Loucy (cell line): ENCODE data around the gene C2CD3.

Experiments
- H2AFZ ChIP-seq: fragments of 200-600 bp; sonication (generic); 2 replicates; pipeline ENCODE4 v1.6.0; 2016; ENCODE audit warnings: antibody characterized with exemption, mild to moderate bottlenecking, low read length, moderate library complexity
- H3F3A ChIP-seq: fragments of 200-600 bp; 2 replicates; pipeline ENCODE4 v1.6.0; 2016; ENCODE audit warnings: antibody characterized with exemption, low read depth, mild to moderate bottlenecking
- H3K27me3 ChIP-seq: fragments of 200-600 bp; sonication (generic); 2 replicates; pipeline ENCODE4 v1.6.1; 2014; ENCODE audit warnings: low read length, mild to moderate bottlenecking; ENCODE audit not compliant: insufficient read depth, poor library complexity, severe bottlenecking
- H3K36me3 ChIP-seq: fragments of 200-600 bp; sonication (generic); 2 replicates; pipeline ENCODE4 v1.6.1; 2016; ENCODE audit warnings: low read length; ENCODE audit not compliant: insufficient read depth
- H3K4me1 ChIP-seq: fragments of 200-600 bp; sonication (generic); 2 replicates; pipeline ENCODE4 v1.5.1; 2014; ENCODE audit warnings: low read length, mild to moderate bottlenecking; ENCODE audit not compliant: insufficient read depth, poor library complexity, severe bottlenecking
- H3K4me2 ChIP-seq: fragments of 200-600 bp; sonication (generic); 2 replicates; pipeline ENCODE4 v1.6.0; 2014; ENCODE audit warnings: antibody characterized with exemption, low read length, low read depth, mild to moderate bottlenecking; ENCODE audit not compliant: poor library complexity, severe bottlenecking
- H3K4me3 ChIP-seq: fragments of 200-600 bp; sonication (generic); 2 replicates; pipeline ENCODE4 v1.5.1; 2014; ENCODE audit warnings: low read length, mild to moderate bottlenecking, mixed read lengths; ENCODE audit not compliant: poor library complexity, severe bottlenecking
- H3K79me2 ChIP-seq: fragments of 200-600 bp; sonication (generic); 2 replicates; pipeline ENCODE4 v1.6.1; 2014; ENCODE audit warnings: low read length; ENCODE audit not compliant: insufficient read depth
- H3K9ac ChIP-seq: fragments of 200-600 bp; sonication (generic); 2 replicates; pipeline ENCODE4 v1.6.0; 2014; ENCODE audit warnings: mild to moderate bottlenecking, low read depth, low read length, moderate library complexity; ENCODE audit not compliant: poor library complexity, severe bottlenecking
- H3K9me2 ChIP-seq: fragments of 200-600 bp; sonication (generic); replicated peaks from 2 replicates; pipeline ENCODE4 v1.6.1; 2016; ENCODE audit warnings: low read depth, low read length, mixed read lengths
- H3K9me3 ChIP-seq: fragments of 200-600 bp; sonication (generic); 2 replicates; pipeline ENCODE4 v1.6.1; 2014; ENCODE audit warnings: mild to moderate bottlenecking, antibody characterized with exemption, low read length, low read depth; ENCODE audit not compliant: insufficient read depth
- H4K20me1 ChIP-seq: fragments of 200-600 bp; sonication (generic); 2 replicates; pipeline ENCODE4 v1.6.0; 2014; ENCODE audit warnings: antibody characterized with exemption, low read length, mild to moderate bottlenecking; ENCODE audit not compliant: insufficient read depth, poor library complexity, severe bottlenecking
- EZH2phosphoT487 ChIP-seq: fragments of 200-600 bp; IDR thresholded peaks from 2 replicates; pipeline ENCODE4 v1.6.1; 2018; ENCODE audit warnings: antibody characterized with exemption, mild to moderate bottlenecking, moderate library complexity, borderline replicate concordance
- TF ChIP-seq, protein P1 (sequence below): fragments of 200-600 bp; sonication (generic); conservative IDR thresholded peaks from 2 replicates; pipeline ENCODE4 v1.5.1; 2014; ENCODE audit warnings: mild to moderate bottlenecking, antibody characterized with exemption, low read length

C2CD3 gene

GRCh38 chr11:73968356-73968966, 202.3 kb downstream of the C2CD3 start:
- H3K4me2 ChIP-seq, result no peak overlapping the region
- H3F3A ChIP-seq, result no peaks in the 10 kb centered on the region
- H3K4me3 ChIP-seq, result no peak overlapping the region
- no peaks in the 10 kb centered on the region for H4K20me1 ChIP-seq
- no peaks in the 10 kb centered on the region for H3K27me3 ChIP-seq
- no peak overlapping the region for H3K9ac ChIP-seq
- peaks cover 13% of the 10 kb centered on the region for H3K4me1 ChIP-seq
- no peaks in the 10 kb centered on the region for H3K9me3 ChIP-seq
- no peaks in the 10 kb centered on the region for H3K36me3 ChIP-seq
- H3K79me2 ChIP-seq, result no peaks in the 10 kb centered on the region
- TF ChIP-seq, protein P1, sequence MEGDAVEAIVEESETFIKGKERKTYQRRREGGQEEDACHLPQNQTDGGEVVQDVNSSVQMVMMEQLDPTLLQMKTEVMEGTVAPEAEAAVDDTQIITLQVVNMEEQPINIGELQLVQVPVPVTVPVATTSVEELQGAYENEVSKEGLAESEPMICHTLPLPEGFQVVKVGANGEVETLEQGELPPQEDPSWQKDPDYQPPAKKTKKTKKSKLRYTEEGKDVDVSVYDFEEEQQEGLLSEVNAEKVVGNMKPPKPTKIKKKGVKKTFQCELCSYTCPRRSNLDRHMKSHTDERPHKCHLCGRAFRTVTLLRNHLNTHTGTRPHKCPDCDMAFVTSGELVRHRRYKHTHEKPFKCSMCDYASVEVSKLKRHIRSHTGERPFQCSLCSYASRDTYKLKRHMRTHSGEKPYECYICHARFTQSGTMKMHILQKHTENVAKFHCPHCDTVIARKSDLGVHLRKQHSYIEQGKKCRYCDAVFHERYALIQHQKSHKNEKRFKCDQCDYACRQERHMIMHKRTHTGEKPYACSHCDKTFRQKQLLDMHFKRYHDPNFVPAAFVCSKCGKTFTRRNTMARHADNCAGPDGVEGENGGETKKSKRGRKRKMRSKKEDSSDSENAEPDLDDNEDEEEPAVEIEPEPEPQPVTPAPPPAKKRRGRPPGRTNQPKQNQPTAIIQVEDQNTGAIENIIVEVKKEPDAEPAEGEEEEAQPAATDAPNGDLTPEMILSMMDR, result no peak
- TF ChIP-seq EZH2phosphoT487, result no peak
- no peaks in the 10 kb centered on the region for H3K9me2 ChIP-seq
- H2AFZ ChIP-seq, result no peak overlapping the region

DNA sequence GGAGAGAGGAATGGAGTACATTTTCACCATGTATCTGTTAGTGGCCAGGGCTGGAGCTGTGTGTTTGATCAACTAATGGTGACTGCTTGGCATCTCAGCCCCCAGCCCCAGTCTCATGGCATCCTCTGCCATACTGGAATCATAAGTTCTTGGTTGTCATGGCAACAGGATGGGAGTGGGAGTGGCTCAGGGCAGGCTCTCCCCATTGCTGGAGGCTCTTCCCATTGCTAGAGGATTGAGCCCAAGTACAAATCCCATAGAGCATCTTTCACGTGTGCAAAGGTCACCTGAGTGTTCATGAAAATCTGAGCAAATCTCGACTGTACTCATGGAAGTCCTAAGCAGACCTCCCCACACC, 205.1 kb downstream of the C2CD3 start:
- H3K9ac ChIP-seq, result no peak overlapping the region
- peaks cover 13% of the 10 kb centered on the region for H3K4me1 ChIP-seq
- H3K36me3 ChIP-seq, result no peaks in the 10 kb centered on the region
- H4K20me1 ChIP-seq, result no peaks in the 10 kb centered on the region
- no peaks in the 10 kb centered on the region for H3K79me2 ChIP-seq
- no peaks in the 10 kb centered on the region for H3K9me3 ChIP-seq
- H2AFZ ChIP-seq, result no peak overlapping the region
- H3K4me2 ChIP-seq, result no peak overlapping the region
- H3K4me3 ChIP-seq, result no peak overlapping the region
- no peaks in the 10 kb centered on the region for H3F3A ChIP-seq
- H3K9me2 ChIP-seq, result no peaks in the 10 kb centered on the region
- H3K27me3 ChIP-seq, result no peaks in the 10 kb centered on the region
- TF ChIP-seq, protein P1, result no peak
- no peak for TF ChIP-seq EZH2phosphoT487

GRCh38 chr11:73965076-73965763, 205.6 kb downstream of the C2CD3 start:
- TF ChIP-seq, protein P1, result no peak
- TF ChIP-seq EZH2phosphoT487, result no peak
- no peaks in the 10 kb centered on the region for H3K9me3 ChIP-seq
- peaks cover 10% of the 10 kb centered on the region for H3K4me1 ChIP-seq
- no peak overlapping the region for H3K4me2 ChIP-seq
- H3K27me3 ChIP-seq, result no peaks in the 10 kb centered on the region
- H3K9me2 ChIP-seq, result no peaks in the 10 kb centered on the region
- no peaks in the 10 kb centered on the region for H3K36me3 ChIP-seq
- no peak overlapping the region for H3K4me3 ChIP-seq
- no peak overlapping the region for H3K9ac ChIP-seq
- no peak overlapping the region for H2AFZ ChIP-seq
- H4K20me1 ChIP-seq, result no peaks in the 10 kb centered on the region
- no peaks in the 10 kb centered on the region for H3F3A ChIP-seq
- no peaks in the 10 kb centered on the region for H3K79me2 ChIP-seq
